Measurements from ENCODE around the gene GRIA3. TPM values are rescaled to one million over a fixed set of nuclear protein-coding genes. Genes with fewer than 3 reads are reported as not detected.
"Not testable (repeated sequence)": the region's sequence is repeated elsewhere in the genome, so short reads cannot be mapped to it uniquely, and the experiment has no call there.

The GRIA3 gene
- total RNA-seq, 2 experiments from 2014 or later: not detected

DNA sequence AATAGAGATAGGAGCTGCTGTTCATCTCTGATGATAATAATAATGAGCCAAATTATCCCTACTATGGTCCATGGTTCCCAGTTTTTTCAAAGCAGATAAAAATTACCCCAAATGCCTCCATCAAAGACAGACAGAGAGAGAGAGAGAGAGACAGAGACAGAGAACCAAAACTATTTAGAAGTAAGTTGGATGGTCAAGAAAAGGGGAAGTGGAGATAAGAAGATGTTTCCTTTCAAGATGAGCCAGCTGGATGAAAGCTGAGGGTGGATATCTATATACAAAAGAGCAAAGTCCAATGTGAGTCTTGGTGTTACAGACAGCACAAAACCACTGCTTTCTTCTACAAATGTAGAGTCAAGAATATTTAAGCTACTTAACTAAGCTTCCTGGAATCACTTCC lies 173.9 kb downstream of the GRIA3 start:
- no peaks in the 10 kb centered on the region for H3K4me1 Mint-ChIP-seq
- ChIA-PET CTCF (no interaction called here), POLR2A (no interaction called here)
- no peak for DNase-seq
- H3K4me3 Mint-ChIP-seq: no peak overlapping the region
- H3K27ac Mint-ChIP-seq: no peak overlapping the region
- H3K36me3 Mint-ChIP-seq (ENCODE audit: low read depth): no peaks in the 10 kb centered on the region
- no peaks in the 10 kb centered on the region for H3K9me3 Mint-ChIP-seq
- H3K27me3 Mint-ChIP-seq: no peaks in the 10 kb centered on the region

DNA sequence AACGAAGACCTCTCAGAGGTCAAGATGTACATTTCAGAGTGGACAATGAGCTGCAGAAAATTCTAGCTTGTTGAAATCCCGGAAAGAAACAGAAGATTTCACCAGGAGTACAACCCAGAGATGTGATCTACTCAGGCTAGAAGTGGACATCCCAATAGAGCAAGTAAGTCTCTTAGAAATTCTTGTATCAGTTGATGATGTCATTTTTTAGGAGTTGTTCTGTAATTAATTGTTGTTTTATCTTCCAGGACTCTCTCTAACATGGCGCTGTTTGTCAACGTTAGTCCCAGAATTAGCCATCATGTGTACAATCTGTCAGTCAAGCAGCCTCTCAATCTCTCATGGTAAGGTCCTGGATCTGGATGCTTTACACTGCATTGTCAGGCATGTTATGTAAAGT lies 174.4 kb downstream of the GRIA3 start:
- Mint-ChIP-seq H3K9me3 (no peaks in the 10 kb centered on the region), H3K4me1 (no peaks in the 10 kb centered on the region), H3K4me3 (no peak overlapping the region), H3K27ac (no peak overlapping the region), H3K36me3 (ENCODE audit: low read depth) (no peaks in the 10 kb centered on the region), H3K27me3 (peaks cover 2% of the 10 kb centered on the region)
- ChIA-PET POLR2A (no interaction called here), CTCF (no interaction called here)
- DNase-seq: no peak

GRCh38 chrX:123361371-123361770 lies 177.3 kb downstream of the GRIA3 start:
- Mint-ChIP-seq H3K4me3 (no peak overlapping the region), H3K27me3 (peaks cover 2% of the 10 kb centered on the region), H3K9me3 (no peaks in the 10 kb centered on the region), H3K27ac (no peak overlapping the region), H3K36me3 (ENCODE audit: low read depth) (no peaks in the 10 kb centered on the region), H3K4me1 (no peaks in the 10 kb centered on the region)
- POLR2A ChIA-PET: no interaction called here
- CTCF ChIA-PET: no interaction called here
- DNase-seq: no peak

- DNase-seq; H3K27ac Mint-ChIP-seq; CTCF ChIA-PET; H3K4me1 Mint-ChIP-seq; POLR2A ChIA-PET; H3K4me3 Mint-ChIP-seq; H3K27me3 Mint-ChIP-seq; H3K9me3 Mint-ChIP-seq; H3K36me3 Mint-ChIP-seq (ENCODE audit: low read depth): not testable (repeated sequence)
Observed at GRCh38 chrX:123386196-123386595, 202.1 kb downstream of the GRIA3 start.

GRCh38 chrX:123392921-123393320 lies 208.8 kb downstream of the GRIA3 start:
- no peak overlapping the region for H3K27ac Mint-ChIP-seq
- no peak overlapping the region for H3K4me3 Mint-ChIP-seq
- no peaks in the 10 kb centered on the region for H3K36me3 Mint-ChIP-seq (ENCODE audit: low read depth)
- CTCF ChIA-PET: no interaction called here
- POLR2A ChIA-PET: no interaction called here
- H3K9me3 Mint-ChIP-seq: no peaks in the 10 kb centered on the region
- H3K4me1 Mint-ChIP-seq: no peaks in the 10 kb centered on the region
- no peaks in the 10 kb centered on the region for H3K27me3 Mint-ChIP-seq
- DNase-seq: no peak

DNA sequence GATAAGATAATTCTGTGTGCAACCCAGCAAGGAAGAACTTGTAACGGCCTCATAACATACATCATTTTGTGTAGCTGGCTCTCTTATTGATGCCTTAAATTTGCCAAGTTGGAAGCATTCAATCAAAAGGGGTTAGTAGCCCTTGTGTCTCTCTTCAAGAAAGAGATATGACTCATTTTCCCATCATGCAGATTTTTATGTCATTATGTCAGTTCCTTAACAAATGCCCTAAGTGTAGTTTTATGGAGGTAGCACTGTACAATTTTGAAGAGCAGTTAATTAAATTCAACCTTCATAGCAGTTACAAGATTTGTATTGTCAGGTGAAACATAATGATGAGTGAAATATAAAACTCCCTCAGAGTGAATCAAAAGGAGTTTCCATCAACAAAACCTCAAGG lies 215.6 kb downstream of the GRIA3 start:
- no peak for DNase-seq
- Mint-ChIP-seq H3K27ac (no peak overlapping the region), H3K36me3 (ENCODE audit: low read depth) (no peaks in the 10 kb centered on the region), H3K9me3 (no peaks in the 10 kb centered on the region), H3K4me3 (no peak overlapping the region), H3K27me3 (no peaks in the 10 kb centered on the region), H3K4me1 (no peaks in the 10 kb centered on the region)
- CTCF ChIA-PET: no interaction called here
- POLR2A ChIA-PET: no interaction called here

GRCh38 chrX:123405231-123405630 lies 221.2 kb downstream of the GRIA3 start:
- ChIA-PET CTCF (no interaction called here), POLR2A (no interaction called here)
- H3K36me3 Mint-ChIP-seq (ENCODE audit: low read depth): no peaks in the 10 kb centered on the region
- H3K27ac Mint-ChIP-seq: no peak overlapping the region
- H3K4me1 Mint-ChIP-seq: no peaks in the 10 kb centered on the region
- H3K4me3 Mint-ChIP-seq: no peak overlapping the region
- DNase-seq: no peak
- H3K27me3 Mint-ChIP-seq: no peaks in the 10 kb centered on the region
- H3K9me3 Mint-ChIP-seq: no peaks in the 10 kb centered on the region

DNA sequence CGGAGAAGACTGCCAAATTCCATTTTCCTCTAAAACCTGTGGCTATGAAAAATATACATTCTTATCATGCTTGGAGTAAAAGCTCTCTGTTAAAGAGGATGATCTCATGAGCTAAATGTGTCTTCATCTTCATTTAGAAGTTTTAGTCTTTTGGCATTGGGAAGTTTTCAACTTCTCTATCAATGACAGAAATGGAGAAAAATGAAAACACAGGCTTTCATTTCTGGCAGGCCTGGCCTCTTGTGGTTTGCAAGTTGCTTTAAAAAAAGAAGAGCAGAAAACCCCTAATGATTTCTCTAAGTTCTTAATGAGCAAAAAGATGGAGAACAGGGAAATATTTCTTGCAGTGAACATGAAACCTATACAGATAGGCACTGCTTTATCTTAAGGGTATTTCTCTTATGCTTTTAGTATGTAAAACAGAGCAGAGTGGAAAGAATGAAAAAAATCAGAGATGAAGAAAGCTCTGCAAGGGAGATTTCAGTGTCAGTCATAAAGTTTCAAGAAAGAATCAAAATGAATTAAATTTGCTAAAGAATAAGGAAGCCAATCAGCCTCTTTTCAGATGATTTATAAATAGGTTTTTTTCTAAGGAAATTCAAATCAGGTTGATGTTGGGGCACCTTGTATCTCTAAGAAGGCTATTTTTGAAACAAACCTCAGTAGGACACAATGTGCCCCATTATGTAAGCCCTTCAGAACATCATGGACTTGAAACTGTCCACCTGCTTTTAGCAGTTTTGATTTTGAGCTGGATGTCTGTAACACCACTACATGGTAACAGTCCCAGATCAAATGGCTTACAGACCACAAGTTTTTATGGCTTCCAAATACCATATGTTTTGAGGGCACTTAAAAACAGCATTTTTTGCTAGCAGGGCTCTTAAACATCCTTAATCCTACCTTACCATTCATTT lies 225.0 kb downstream of the GRIA3 start:
- Mint-ChIP-seq H3K36me3 (ENCODE audit: low read depth) (no peaks in the 10 kb centered on the region), H3K27me3 (no peaks in the 10 kb centered on the region), H3K9me3 (no peaks in the 10 kb centered on the region), H3K4me1 (no peaks in the 10 kb centered on the region), H3K27ac (no peak overlapping the region), H3K4me3 (no peak overlapping the region)
- ChIA-PET POLR2A (no interaction called here), CTCF (no interaction called here)
- DNase-seq: no peak

DNA sequence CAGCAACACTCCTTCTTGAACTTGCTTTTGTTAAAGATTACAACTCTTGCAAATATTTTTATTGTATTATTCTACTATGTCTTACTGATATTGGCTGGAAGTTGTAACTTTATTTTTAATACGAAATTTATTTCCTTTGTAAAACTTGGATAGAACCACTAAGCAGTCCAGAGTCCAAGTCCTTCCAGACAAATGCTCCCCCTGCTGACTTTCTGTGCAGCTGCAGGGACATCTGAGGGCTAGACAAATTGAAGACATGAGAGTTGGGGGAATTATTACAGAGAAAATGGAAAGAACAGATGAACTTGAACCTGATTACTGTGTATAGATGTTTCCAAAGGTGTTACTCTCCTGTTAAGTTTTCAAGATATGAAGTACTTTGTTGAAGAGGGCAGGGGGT lies 238.8 kb downstream of the GRIA3 start:
- ChIA-PET POLR2A (no interaction called here), CTCF (no interaction called here)
- no peak overlapping the region for H3K27ac Mint-ChIP-seq
- no peaks in the 10 kb centered on the region for H3K9me3 Mint-ChIP-seq
- no peaks in the 10 kb centered on the region for H3K36me3 Mint-ChIP-seq (ENCODE audit: low read depth)
- DNase-seq: no peak
- no peaks in the 10 kb centered on the region for H3K4me1 Mint-ChIP-seq
- H3K27me3 Mint-ChIP-seq: peaks cover 3% of the 10 kb centered on the region
- H3K4me3 Mint-ChIP-seq: no peak overlapping the region

DNA sequence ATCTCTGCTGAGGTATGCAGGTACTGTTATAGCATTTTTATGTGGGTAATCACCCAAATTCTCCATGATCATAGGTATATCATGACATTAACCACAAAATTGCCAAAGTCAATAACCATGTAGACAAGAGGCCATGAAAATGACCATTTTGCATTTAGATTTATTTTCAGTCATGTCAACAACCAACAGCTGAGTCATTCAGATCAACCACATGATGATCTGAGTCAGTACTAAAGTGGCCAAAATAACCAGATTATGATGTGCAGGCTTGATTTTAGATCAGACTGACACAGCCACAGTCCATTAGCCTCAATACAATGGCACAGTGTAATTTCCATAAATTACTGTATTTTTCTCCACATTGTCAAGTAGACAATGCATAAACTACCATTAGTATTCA lies 240.5 kb downstream of the GRIA3 start:
- DNase-seq: no peak
- Mint-ChIP-seq H3K9me3 (no peaks in the 10 kb centered on the region), H3K4me1 (no peaks in the 10 kb centered on the region), H3K27me3 (peaks cover 3% of the 10 kb centered on the region), H3K4me3 (no peak overlapping the region), H3K36me3 (ENCODE audit: low read depth) (no peaks in the 10 kb centered on the region), H3K27ac (no peak overlapping the region)
- ChIA-PET CTCF (no interaction called here), POLR2A (no interaction called here)

DNA sequence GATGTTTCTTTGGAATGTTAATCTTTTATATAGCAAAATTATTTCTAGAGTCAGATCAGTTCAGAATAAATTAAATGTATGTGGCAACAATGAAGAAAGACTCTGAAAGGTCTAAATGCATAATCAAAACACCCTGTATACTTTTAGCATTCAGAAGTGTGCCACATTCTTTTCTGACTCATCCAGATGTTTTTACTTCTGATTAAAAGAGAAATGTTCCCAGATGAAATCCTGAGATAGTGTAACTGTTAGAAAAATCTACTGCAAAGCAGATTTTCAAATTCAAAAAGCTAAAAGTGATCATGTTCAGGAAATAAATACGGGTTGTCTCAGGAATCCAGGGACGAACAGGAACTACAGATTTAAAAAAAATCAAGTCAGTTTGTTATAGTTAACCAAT lies 241.4 kb downstream of the GRIA3 start:
- Mint-ChIP-seq H3K4me1 (no peaks in the 10 kb centered on the region), H3K27me3 (peaks cover 3% of the 10 kb centered on the region), H3K4me3 (no peak overlapping the region), H3K9me3 (no peaks in the 10 kb centered on the region), H3K27ac (no peak overlapping the region), H3K36me3 (ENCODE audit: low read depth) (no peaks in the 10 kb centered on the region)
- no peak for DNase-seq
- POLR2A ChIA-PET: no interaction called here
- CTCF ChIA-PET: no interaction called here

GRCh38 chrX:123425904-123426303 lies 241.8 kb downstream of the GRIA3 start:
- Mint-ChIP-seq H3K4me3 (no peak overlapping the region), H3K27ac (no peak overlapping the region), H3K36me3 (ENCODE audit: low read depth) (no peaks in the 10 kb centered on the region), H3K27me3 (peaks cover 3% of the 10 kb centered on the region), H3K4me1 (no peaks in the 10 kb centered on the region), H3K9me3 (no peaks in the 10 kb centered on the region)
- ChIA-PET CTCF (no interaction called here), POLR2A (no interaction called here)
- DNase-seq: no peak

- Mint-ChIP-seq H3K27me3 (no peaks in the 10 kb centered on the region), H3K4me1 (no peaks in the 10 kb centered on the region), H3K9me3 (no peaks in the 10 kb centered on the region), H3K27ac (no peak overlapping the region), H3K4me3 (no peak overlapping the region), H3K36me3 (ENCODE audit: low read depth) (no peaks in the 10 kb centered on the region)
- DNase-seq: no peak
- POLR2A ChIA-PET: no interaction called here
- CTCF ChIA-PET: no interaction called here
Observed at GRCh38 chrX:123432361-123433150, 248.5 kb downstream of the GRIA3 start.

Data from activated CD4-positive, alpha-beta memory T cell treated with anti-CD3 and anti-CD28 coated beads, Interleukin-2, amount 10 ng/mL, durations not matched to agents 7 days and 5 days (primary cell).